Endothelial cell of umbilical vein (primary cell): Measurements from ENCODE around the gene RAPGEF6. TPM values are rescaled to one million over a fixed set of nuclear protein-coding genes. Genes with fewer than 3 reads are reported as not detected.

Source experiments
- BruUV-seq: library from RNA; stranded (reverse); fragments of 400-500 nt; replicated peaks from 2 replicates; lab custom pipeline; 2021; lab: Mats Ljungman, UMichigan
- CTCF ChIA-PET: fragments of 300-600, 350-600 bp; sonication (Branson Sonifier 250); formaldehyde crosslinking; loops from one replicate; lab custom pipeline; 2021; ENCODE audit warnings: antibody characterized with exemption, inconsistent platforms; lab: Charles Lee
- POLR2A ChIA-PET: fragments of 300-600, 350-600 bp; sonication (Branson Sonifier 250); formaldehyde crosslinking; loops from one replicate; lab custom pipeline; 2021; ENCODE audit warnings: antibody characterized with exemption, inconsistent platforms; lab: Charles Lee
- DNase-seq: peaks from one replicate; pipeline ENCODE4 v3.0.0-alpha.2; 2011; ENCODE audit warnings: low read depth, low spot score
- FAIRE-seq: peaks from 2 replicates; lab custom pipeline; 2011; peaks lifted over from hg19 to GRCh38; lab: Jason Lieb, UNC
- H2AFZ ChIP-seq: 2 replicates; pipeline ENCODE4 v1.6.0; 2012; ENCODE audit warnings: low read depth, low read length, control low read depth, inconsistent platforms
- H3K27ac ChIP-seq: 2 replicates; pipeline ENCODE4 v1.5.1; 2011; ENCODE audit warnings: low read depth, mild to moderate bottlenecking, control low read depth, low read length, moderate library complexity; ENCODE audit not compliant: insufficient read depth
- H3K27me3 ChIP-seq, 2 experiments: 2 replicates each; pipeline versions ENCODE4 v1.6.0 to v1.6.1; 2011; ENCODE audit warnings: low read length in 2 of 2, mixed read lengths in 1 of 2; ENCODE audit not compliant: control insufficient read depth in 2 of 2, insufficient read depth in 2 of 2
- H3K36me3 ChIP-seq, 2 experiments: 2 replicates in 1 of 2; 3 replicates in 1 of 2; pipeline ENCODE4 v1.5.1; 2011; ENCODE audit warnings: low read length in 2 of 2, mild to moderate bottlenecking in 1 of 2, moderate library complexity in 1 of 2; ENCODE audit not compliant: control insufficient read depth in 2 of 2, insufficient read depth in 2 of 2; ENCODE audit errors: extremely low read depth in 1 of 2
- H3K4me1 ChIP-seq: 3 replicates; pipeline ENCODE4 v1.5.1; 2011; ENCODE audit warnings: mild to moderate bottlenecking, low read length; ENCODE audit not compliant: control insufficient read depth, insufficient read depth; ENCODE audit errors: extremely low read depth
- H3K4me2 ChIP-seq: 2 replicates; pipeline ENCODE4 v1.6.1; 2011; ENCODE audit warnings: low read length, control low read depth, mixed read lengths; ENCODE audit not compliant: insufficient read depth
- H3K4me3 ChIP-seq, 3 experiments: fragments of 200-600 bp in 1 of 3; sonication (generic), shearing (Covaris generic) in 1 of 3; replicated peaks in 1 of 3; 2 replicates each; pipeline ENCODE4 v1.5.1; 2011 to 2016; ENCODE audit warnings: control low read depth in 3 of 3, low read length in 3 of 3, mild to moderate bottlenecking in 2 of 3, inconsistent platforms in 1 of 3, low read depth in 1 of 3, moderate library complexity in 1 of 3; ENCODE audit not compliant: insufficient read depth in 1 of 3
- H3K79me2 ChIP-seq: 2 replicates; pipeline ENCODE4 v1.6.0; 2012; ENCODE audit warnings: low read length, inconsistent platforms; ENCODE audit not compliant: control insufficient read depth, insufficient read depth
- H3K9ac ChIP-seq: replicated peaks from 2 replicates; pipeline ENCODE3; 2011; ENCODE audit warnings: low read length, control low read depth; ENCODE audit not compliant: insufficient read depth; ENCODE audit errors: extremely low read depth
- H3K9me1 ChIP-seq: replicated peaks from 3 replicates; pipeline ENCODE4 v1.6.0; 2011; ENCODE audit warnings: mild to moderate bottlenecking, low read length; ENCODE audit not compliant: control insufficient read depth, insufficient read depth; ENCODE audit errors: extremely low read depth
- H3K9me3 ChIP-seq: replicated peaks from 2 replicates; pipeline ENCODE4 v1.5.1; 2012; ENCODE audit warnings: low read length, inconsistent platforms; ENCODE audit not compliant: control insufficient read depth, insufficient read depth
- H4K20me1 ChIP-seq: replicated peaks from 2 replicates; pipeline ENCODE3; 2011; ENCODE audit warnings: mild to moderate bottlenecking, low read length; ENCODE audit not compliant: control insufficient read depth, insufficient read depth; ENCODE audit errors: extremely low read depth
- CTCF ChIP-seq, 2 donors: IDR thresholded peaks; 1 replicate in 1 of 2; 2 replicates in 1 of 2; pipeline ENCODE4 v1.5.1; 2011; ENCODE audit warnings: low read length in 2 of 2, mild to moderate bottlenecking in 2 of 2, moderate library complexity in 2 of 2, control low read depth in 1 of 2, inconsistent platforms in 1 of 2, low read depth in 1 of 2; ENCODE audit not compliant: insufficient read depth in 1 of 2; ENCODE audit errors: extremely low read depth in 1 of 2
- EZH2 ChIP-seq: IDR thresholded peaks from 2 replicates; pipeline ENCODE4 v1.6.1; 2012; ENCODE audit warnings: borderline replicate concordance, low read depth, mild to moderate bottlenecking, moderate library complexity, low read length, inconsistent platforms; ENCODE audit not compliant: severe bottlenecking
- FOS ChIP-seq: IDR thresholded peaks from 2 replicates; pipeline ENCODE4 v1.6.1; 2011; ENCODE audit warnings: mild to moderate bottlenecking, low read length, moderate library complexity, borderline replicate concordance; ENCODE audit not compliant: insufficient read depth
- JUN ChIP-seq: IDR thresholded peaks from 2 replicates; pipeline ENCODE4 v1.6.1; 2011; ENCODE audit warnings: borderline replicate concordance, low read depth; ENCODE audit not compliant: insufficient read length, insufficient read depth
- MYC ChIP-seq: IDR thresholded peaks from one replicate; pipeline ENCODE4 v1.6.1; 2011; ENCODE audit warnings: mild to moderate bottlenecking, low read depth, low read length
- POLR2A ChIP-seq: IDR thresholded peaks from 2 replicates; pipeline ENCODE4 v1.6.1; 2012; ENCODE audit warnings: low read depth, mild to moderate bottlenecking, control low read depth, low read length
- POLR2AphosphoS5 ChIP-seq: IDR thresholded peaks from 2 replicates; pipeline ENCODE4 v1.6.1; 2012; ENCODE audit warnings: low read depth, mild to moderate bottlenecking, control low read depth, low read length, moderate library complexity; ENCODE audit not compliant: insufficient read depth
- dilution Hi-C: fragments of 300-500 bp; cut with MboI; formaldehyde crosslinking; loops from one replicate; pipeline ENCODE4 v1.15.0; 2019; ENCODE audit warnings: low sequenced_read_pairs; ENCODE audit not compliant: extremely low pct_ligation_motif_present
- intact Hi-C: fragments of 100-400 bp; cut with micrococcal nuclease; formaldehyde crosslinking; loops from one replicate; pipeline ENCODE4 v1.10.0; 2022
- polyA plus RNA-seq, 4 experiments: library from polyadenylated mRNA; depleted of rRNA in 3 of 4; stranded (reverse) in 3 of 4; unstranded in 1 of 4; fragments of >200 nt; gene quantifications; 2 replicates each; pipeline versions ENCODE4 v1.2.1 to v1.2.3, GENCODE V29; 2011 to 2012; ENCODE audit warnings: missing spikeins in 1 of 4
- total RNA-seq: library from RNA; stranded (reverse); gene quantifications from 2 replicates; pipeline ENCODE4 v1.2.3, GENCODE V29; 2021

Gene RAPGEF6
- total and polyA plus RNA-seq, 2 donors (not counting 3 experiments of a cell fraction or from before 2014, with no cell fraction given) = 3.5 to 17.5 TPM

GRCh38 chr5:131542723-131543122 is 92.3 kb downstream of the RAPGEF6 start:
- BruUV-seq = no TSS peak
- no peak overlapping the region for H3K4me3 ChIP-seq
- H2AFZ ChIP-seq = no peak overlapping the region
- H3K79me2 ChIP-seq = no peaks in the 10 kb centered on the region
- no peaks in the 10 kb centered on the region for H3K9me1 ChIP-seq
- H3K4me1 ChIP-seq = peaks cover 8% of the 10 kb centered on the region
- no peak for TF ChIP-seq EZH2
- no peak for TF ChIP-seq POLR2A
- no peak for TF ChIP-seq FOS
- no peak for TF ChIP-seq JUN
- TF ChIP-seq CTCF (IDR thresholded peaks at IDR 0.05; ENCODE audit: extremely low read depth in 1 of 2, insufficient read depth in 1 of 2, low read depth in 1 of 2, low read length in 2 of 2) = no peak
- TF ChIP-seq MYC = no peak
- TF ChIP-seq POLR2AphosphoS5 = no peak
- no peaks in the 10 kb centered on the region for H4K20me1 ChIP-seq
- H3K27ac ChIP-seq = no peak overlapping the region
- H3K9me3 ChIP-seq = no peaks in the 10 kb centered on the region
- no peak overlapping the region for H3K4me2 ChIP-seq
- intact Hi-C loops (no loop called here), dilution Hi-C loops (no loop called here)
- POLR2A ChIA-PET = no interaction called here
- no peak for DNase-seq
- H3K27me3 ChIP-seq = no peaks in the 10 kb centered on the region
- H3K36me3 ChIP-seq = no peaks in the 10 kb centered on the region
- H3K9ac ChIP-seq = no peak overlapping the region
- FAIRE-seq = no peak
- CTCF ChIA-PET = interaction anchor here (1.3 to 2.3 kb wide), 2 partner anchors 9 to 10 kb away, joined by 4 to 6 read pairs; no protein-coding TSS in a partner anchor
